Esophagus squamous epithelium (tissue), 5 donors: Measurements from ENCODE around the gene ASIC1. TPM values are rescaled to one million over a fixed set of nuclear protein-coding genes. Genes with fewer than 3 reads are reported as not detected.
"Not testable (repeated sequence)": the region's sequence is repeated elsewhere in the genome, so short reads cannot be mapped to it uniquely, and the experiment has no call there.

Source experiments
- DNase-seq: peaks from one replicate; lab custom pipeline; 2025; lab: John Stamatoyannopoulos, UW
- H3K27ac ChIP-seq, 4 donors: fragments of 200-600 bp; sonication (generic); one replicate each; pipeline ENCODE4 v1.5.1; 2016 to 2019; ENCODE audit warnings: mild to moderate bottlenecking in 1 of 4
- H3K27me3 ChIP-seq, 4 donors: fragments of 200-600 bp; sonication (generic); 1 replicate in 3 of 4; 2 replicates in 1 of 4; pipeline versions ENCODE4 v1.5.1 to v1.6.0; 2017 to 2021; ENCODE audit warnings: antibody characterized with exemption in 1 of 4
- H3K36me3 ChIP-seq, 3 donors: fragments of 200-600 bp; sonication (generic); one replicate each; pipeline ENCODE4 v1.5.1; 2016 to 2019
- H3K4me1 ChIP-seq, 3 donors: fragments of 200-600 bp; sonication (generic); one replicate each; pipeline ENCODE4 v1.5.1; 2017 to 2019
- H3K4me3 ChIP-seq, 4 donors: fragments of 200-600 bp; sonication (generic); 1 replicate in 3 of 4; 2 replicates in 1 of 4; pipeline ENCODE4 v1.5.1; 2016 to 2019; ENCODE audit warnings: mild to moderate bottlenecking in 2 of 4, moderate library complexity in 1 of 4
- H3K9me3 ChIP-seq, 3 donors: fragments of 200-600 bp; sonication (generic); one replicate each; pipeline ENCODE4 v1.5.1; 2016 to 2019
- POLR2A ChIP-seq, 4 donors: fragments of 450-650 bp; IDR thresholded peaks; one replicate each; pipeline ENCODE4 v1.6.1; 2017; ENCODE audit warnings: antibody characterized with exemption in 4 of 4, mild to moderate bottlenecking in 4 of 4, moderate library complexity in 3 of 4
- WGBS, 2 donors: methylation state at CpG; one replicate each; pipeline ENCODE4 v1.1.5; 2018; 5-methylcytosine and 5-hydroxymethylcytosine counted together
- intact Hi-C: fragments of 100-400 bp; cut with DNase I; formaldehyde crosslinking; loops from one replicate; pipeline ENCODE4 v1.15.0; 2022
- total RNA-seq, 4 donors: library from RNA; depleted of rRNA; stranded (reverse); fragments of >200 nt; gene quantifications; one replicate each; pipeline ENCODE4 v1.1.0, GENCODE V29; 2016
- TF ChIP-seq, protein P1 (sequence below), 6 experiments: fragments of 450-650 bp in 4 of 6; fragments of 200-600 bp in 2 of 6; sonication (generic) in 2 of 6; IDR thresholded peaks; one replicate each; pipeline ENCODE4 v1.5.1; 2016 to 2019; ENCODE audit warnings: antibody characterized with exemption in 6 of 6, mild to moderate bottlenecking in 4 of 6, moderate library complexity in 4 of 6
- donor health status: DM: yes; HTN: yes; CAD: no.

The ASIC1 gene
- total RNA-seq, 4 donors from 2014 or later, result 1.5 to 5.7 (median 2.6) TPM

DNA sequence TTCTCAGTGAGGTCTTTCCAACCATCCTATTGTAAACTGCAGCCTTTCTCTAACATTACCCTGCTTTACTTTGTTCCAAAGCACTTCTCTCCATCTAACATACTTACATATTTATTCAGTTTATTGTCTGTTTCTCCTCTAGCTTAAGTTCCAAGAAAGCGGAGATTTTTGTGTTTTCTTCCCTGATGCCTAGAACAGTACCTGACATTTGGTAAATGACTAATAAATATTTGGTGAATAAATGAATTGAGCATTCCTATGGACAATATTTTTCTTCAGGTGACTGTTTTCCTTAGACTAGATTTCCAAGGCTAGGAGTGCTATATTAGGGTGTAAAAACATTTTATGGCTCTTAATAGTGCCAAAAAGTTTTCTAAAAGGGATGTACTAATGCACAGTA, 34.5 kb upstream of the ASIC1 start:
- Histone ChIP-seq H3K4me3 (no peak overlapping the region), H3K9me3 (no peaks in the 10 kb centered on the region), H3K27me3 (no peaks in the 10 kb centered on the region), H3K27ac (no peak overlapping the region), H3K4me1 (peaks cover 3 to 30% (median 6%) of the 10 kb centered on the region in 3 donors), H3K36me3 (no peaks in the 10 kb centered on the region)
- WGBS, 2 donors, result 94 to 100% methylated on average over 1 of the region's 1 CpG
- intact Hi-C loops, result no loop called here
- no peak for DNase-seq
- TF ChIP-seq, protein P1, sequence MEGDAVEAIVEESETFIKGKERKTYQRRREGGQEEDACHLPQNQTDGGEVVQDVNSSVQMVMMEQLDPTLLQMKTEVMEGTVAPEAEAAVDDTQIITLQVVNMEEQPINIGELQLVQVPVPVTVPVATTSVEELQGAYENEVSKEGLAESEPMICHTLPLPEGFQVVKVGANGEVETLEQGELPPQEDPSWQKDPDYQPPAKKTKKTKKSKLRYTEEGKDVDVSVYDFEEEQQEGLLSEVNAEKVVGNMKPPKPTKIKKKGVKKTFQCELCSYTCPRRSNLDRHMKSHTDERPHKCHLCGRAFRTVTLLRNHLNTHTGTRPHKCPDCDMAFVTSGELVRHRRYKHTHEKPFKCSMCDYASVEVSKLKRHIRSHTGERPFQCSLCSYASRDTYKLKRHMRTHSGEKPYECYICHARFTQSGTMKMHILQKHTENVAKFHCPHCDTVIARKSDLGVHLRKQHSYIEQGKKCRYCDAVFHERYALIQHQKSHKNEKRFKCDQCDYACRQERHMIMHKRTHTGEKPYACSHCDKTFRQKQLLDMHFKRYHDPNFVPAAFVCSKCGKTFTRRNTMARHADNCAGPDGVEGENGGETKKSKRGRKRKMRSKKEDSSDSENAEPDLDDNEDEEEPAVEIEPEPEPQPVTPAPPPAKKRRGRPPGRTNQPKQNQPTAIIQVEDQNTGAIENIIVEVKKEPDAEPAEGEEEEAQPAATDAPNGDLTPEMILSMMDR (IDR thresholded peaks at IDR 0.05), result no peak
- no peak for TF ChIP-seq POLR2A (IDR thresholded peaks at IDR 0.05)

DNA sequence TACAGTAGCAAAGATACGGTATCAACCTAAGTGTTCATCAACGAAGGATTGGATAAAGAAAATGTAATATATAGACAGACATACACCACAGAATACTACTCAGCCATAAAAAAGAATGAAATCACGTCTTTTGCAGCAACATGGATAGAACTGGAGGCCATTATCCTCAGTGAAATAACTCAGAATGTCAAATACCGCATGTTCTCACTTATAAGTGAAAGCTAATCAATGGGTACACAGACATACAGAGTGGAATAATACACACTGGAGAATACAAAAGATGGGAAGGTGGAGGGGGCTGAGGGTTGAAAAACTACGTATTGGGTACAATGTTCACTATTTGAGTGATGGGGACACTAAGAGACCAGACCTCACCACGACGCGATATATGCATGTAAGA, 33.2 kb upstream of the ASIC1 start:
- intact Hi-C loops, result no loop called here
- Histone ChIP-seq H3K4me3 (peak overlapping the region; percentile 79 to 91 (median 87)), H3K4me1 (peaks cover 3 to 22% (median 6%) of the 10 kb centered on the region in 3 donors), H3K36me3 (no peaks in the 10 kb centered on the region), H3K27me3 (no peaks in the 10 kb centered on the region), H3K9me3 (no peaks in the 10 kb centered on the region), H3K27ac (peak overlapping the region in 1 of 4 donors; percentile 95)
- no peak for TF ChIP-seq POLR2A (IDR thresholded peaks at IDR 0.05)
- TF ChIP-seq, protein P1 (IDR thresholded peaks at IDR 0.05), result no peak
- no peak for DNase-seq
- 73 to 77% methylated on average over 8 of the region's 8 CpGs for WGBS, 2 donors

DNA sequence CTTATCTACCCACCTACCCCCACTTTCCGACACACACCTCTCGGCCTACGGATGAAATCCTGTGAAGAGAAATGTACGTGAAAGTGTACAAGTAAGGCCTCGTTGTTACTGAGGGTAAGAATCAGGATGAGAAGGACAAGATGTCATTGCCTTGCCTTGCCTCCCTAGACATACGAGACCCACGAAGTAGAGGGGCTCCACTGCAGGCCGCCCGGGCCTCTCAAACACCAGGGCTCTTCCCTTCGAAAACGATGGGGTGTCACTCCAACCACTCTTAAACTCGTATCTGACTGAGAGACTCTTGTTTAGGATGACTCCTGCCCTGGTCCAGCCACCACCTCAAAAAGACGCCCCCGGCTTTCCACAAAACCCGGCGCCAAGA, 32.6 kb upstream of the ASIC1 start:
- H3K27ac ChIP-seq, result peak overlapping the region; percentile 70 to 95 (median 89)
- TF ChIP-seq, protein P1 (IDR thresholded peaks at IDR 0.05), result no peak
- no peaks in the 10 kb centered on the region for H3K36me3 ChIP-seq
- WGBS, 2 donors, result 2 to 3% methylated on average over 8 to 12 of the region's 16 CpGs
- no peak for DNase-seq
- H3K9me3 ChIP-seq, result no peaks in the 10 kb centered on the region
- H3K4me1 ChIP-seq, result peaks cover 3 to 22% (median 6%) of the 10 kb centered on the region in 3 donors
- H3K27me3 ChIP-seq, result no peaks in the 10 kb centered on the region
- peak overlapping the region; percentile 79 to 91 (median 87) for H3K4me3 ChIP-seq
- intact Hi-C loops, result no loop called here

DNA sequence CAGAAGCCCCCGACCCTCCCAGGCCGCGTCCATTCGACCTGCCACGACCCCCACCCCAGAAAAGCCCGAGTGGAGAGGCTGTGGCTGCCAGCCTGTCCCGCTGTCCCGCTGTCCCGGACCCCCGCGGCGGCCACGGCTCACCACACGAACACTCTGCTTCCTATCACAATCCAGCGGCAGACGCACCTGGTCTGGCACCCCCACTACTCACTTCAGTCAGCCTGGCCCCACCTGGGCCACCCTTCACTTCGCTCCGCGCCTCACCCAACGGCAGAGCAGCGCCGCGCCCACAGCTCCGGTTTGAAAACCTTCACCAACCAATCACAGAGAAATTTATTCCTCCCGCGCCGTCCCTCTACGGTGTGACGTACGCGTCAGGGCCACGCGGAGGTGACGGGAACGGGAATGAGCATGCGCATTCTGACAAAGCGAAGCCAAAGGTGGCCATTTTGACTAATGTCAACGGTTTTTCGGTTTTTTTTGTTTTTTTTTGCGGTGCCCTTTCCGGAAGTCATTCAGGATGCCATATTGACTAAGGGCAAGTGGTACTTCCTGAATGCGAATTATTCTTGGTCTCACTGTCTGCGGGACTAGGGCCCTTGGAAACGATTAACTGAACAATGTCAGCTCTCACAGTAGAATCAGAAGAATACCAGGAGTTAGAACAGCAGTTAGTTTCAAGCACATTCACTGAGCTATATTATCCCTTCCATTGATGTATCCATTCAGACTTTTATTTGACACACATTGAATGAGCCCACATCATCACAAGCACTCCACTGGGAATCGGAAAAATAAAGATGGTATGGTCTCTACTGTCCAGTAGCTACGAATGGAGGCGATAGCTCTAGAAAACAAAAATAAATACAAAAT, 32.0 kb upstream of the ASIC1 start, which contains the start of gene RACGAP1:
Gene RACGAP1 (minus strand): TSS at position 308 of the 873 bp plus-strand sequence. CDS start 8,779 bp downstream, outside the sequence.
- Histone ChIP-seq H3K27ac (peak within 1 kb of the TSS; percentile 70 to 95 (median 89)), H3K27me3 (no peaks in the 10 kb centered on the region), H3K9me3 (no peaks in the 10 kb centered on the region), H3K4me3 (peak within 1 kb of the TSS; percentile 79 to 91 (median 87)), H3K36me3 (no peaks in the 10 kb centered on the region), H3K4me1 (peaks cover 3 to 22% (median 6%) of the 10 kb centered on the region in 3 donors)
- peak in 3 of 4 donors; percentile 40 to 71 (median 69) for TF ChIP-seq POLR2A (IDR thresholded peaks at IDR 0.05)
- TF ChIP-seq, protein P1 (IDR thresholded peaks at IDR 0.05), result no peak
- intact Hi-C loops, result no loop called here
- peak; percentile 61 for DNase-seq
- WGBS, 2 donors, result 6 to 9% methylated on average over 24 to 33 of the region's 47 CpGs

DNA sequence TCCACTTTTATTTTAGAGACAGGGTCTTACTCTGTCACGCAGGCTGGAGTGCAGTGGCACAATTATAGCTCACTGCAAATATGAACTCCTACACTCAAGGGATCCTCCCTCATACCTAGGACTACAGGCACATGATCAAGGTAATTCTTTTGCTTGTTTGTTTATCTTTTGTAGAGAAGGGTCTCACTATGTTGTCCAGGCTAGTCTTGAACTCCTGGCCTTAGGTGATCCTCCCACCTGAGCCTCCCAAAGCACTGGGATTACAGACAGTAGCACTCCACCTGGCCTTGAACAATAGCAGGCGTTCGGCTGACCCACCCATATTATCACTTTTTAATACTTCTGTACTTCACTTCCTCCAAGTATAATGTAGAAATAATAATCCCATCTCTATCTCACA, 30.7 kb upstream of the ASIC1 start:
- Histone ChIP-seq H3K27me3 (no peaks in the 10 kb centered on the region), H3K4me1 (peaks cover 3 to 22% (median 6%) of the 10 kb centered on the region in 3 donors), H3K27ac (no peak overlapping the region), H3K4me3 (no peak overlapping the region), H3K36me3 (no peaks in the 10 kb centered on the region), H3K9me3 (no peaks in the 10 kb centered on the region)
- 68 to 75% methylated on average over 3 of the region's 3 CpGs for WGBS, 2 donors
- no peak for TF ChIP-seq POLR2A (IDR thresholded peaks at IDR 0.05)
- TF ChIP-seq, protein P1 (IDR thresholded peaks at IDR 0.05), result no peak
- intact Hi-C loops, result no loop called here
- DNase-seq, result no peak

DNA sequence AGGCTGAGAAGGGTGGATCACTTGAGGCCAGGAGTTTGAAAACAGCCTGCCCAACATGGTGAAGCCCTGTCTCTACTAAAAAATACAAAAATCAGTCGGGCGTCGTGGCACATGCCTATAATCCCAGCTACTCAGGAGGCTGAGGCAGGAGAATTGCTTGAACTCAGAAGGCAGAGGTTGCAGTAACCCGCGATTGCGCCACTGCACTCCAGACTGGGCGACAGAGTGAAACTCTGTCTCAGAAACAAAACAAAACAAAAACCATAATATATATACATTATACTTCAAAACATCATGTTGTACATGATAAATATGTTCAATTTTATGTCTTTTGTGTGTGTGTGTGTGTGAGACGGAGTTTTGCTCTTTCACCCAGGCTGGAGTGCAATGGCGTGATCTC, 26.9 kb upstream of the ASIC1 start:
- H3K9me3 ChIP-seq, H3K27ac ChIP-seq, DNase-seq, H3K4me3 ChIP-seq, intact Hi-C loops, H3K36me3 ChIP-seq: not testable (repeated sequence)
- peaks cover 0 to 19% (median 0%) of the 10 kb centered on the region in 4 donors for H3K27me3 ChIP-seq
- peaks cover 0 to 18% (median 0%) of the 10 kb centered on the region in 3 donors for H3K4me1 ChIP-seq
- 85 to 88% methylated on average over 9 of the region's 9 CpGs for WGBS, 2 donors
